ENCODE measurements around the gene WFS1. TPM values are rescaled to one million over a fixed set of nuclear protein-coding genes. Genes with fewer than 3 reads are reported as not detected.

WFS1 gene
- total RNA-seq, 1 donor from 2014 or later: 29.2 TPM

DNA sequence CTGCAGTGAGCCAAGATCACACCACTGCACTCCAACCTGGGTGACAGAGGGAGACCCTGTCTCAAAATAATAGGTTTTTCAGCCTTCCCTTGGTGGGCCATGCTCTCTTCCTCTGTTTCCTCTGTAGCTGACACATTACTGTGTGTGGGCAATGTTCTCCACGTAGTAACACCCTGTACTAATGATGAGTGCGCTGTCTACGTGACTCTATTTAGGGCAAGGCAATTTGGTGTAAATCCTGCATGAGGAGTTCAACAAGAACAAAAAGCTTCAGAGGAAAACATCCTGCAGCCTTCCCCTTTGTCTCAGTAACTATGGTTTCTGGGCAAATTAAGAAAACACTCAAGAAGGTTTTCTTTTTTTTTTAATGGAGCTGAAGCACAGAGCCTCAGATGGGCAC, 44.9 kb upstream of the WFS1 start:
- Mint-ChIP-seq H3K4me3 (ENCODE audit: unreplicated experiment) (no peak overlapping the region), H3K27me3 (ENCODE audit: unreplicated experiment) (peaks cover 38% of the 10 kb centered on the region), H3K4me1 (ENCODE audit: unreplicated experiment) (peaks cover 2% of the 10 kb centered on the region), H3K27ac (ENCODE audit: unreplicated experiment) (no peak overlapping the region), H3K9me3 (ENCODE audit: unreplicated experiment) (no peaks in the 10 kb centered on the region), H3K36me3 (ENCODE audit: unreplicated experiment) (no peaks in the 10 kb centered on the region)
- peak; percentile 7 for DNase-seq (ENCODE audit: extremely low spot score, unreplicated experiment)
- TF ChIP-seq CTCF (IDR thresholded peaks at IDR 0.05): no peak

DNA sequence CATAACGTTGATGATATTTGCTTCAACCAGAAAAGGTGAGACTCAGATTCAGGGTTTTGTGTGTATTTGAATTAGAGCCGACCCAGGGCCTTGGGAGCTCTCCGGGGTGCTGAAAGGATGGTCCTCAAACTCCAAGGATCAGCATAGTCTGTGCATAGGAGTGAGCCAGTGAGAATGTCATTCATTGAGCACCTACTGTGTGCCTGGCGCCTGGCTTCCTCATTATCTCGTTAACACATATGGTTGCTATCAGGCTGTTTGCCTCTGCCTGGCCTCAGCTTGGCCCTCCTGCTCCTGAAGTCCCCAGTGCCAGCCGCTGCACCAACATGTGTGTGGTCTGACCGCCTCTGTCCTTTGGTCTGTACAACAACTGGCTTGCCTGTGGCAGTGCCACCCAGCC, 44.2 kb upstream of the WFS1 start:
- peak; percentile 60 for DNase-seq (ENCODE audit: extremely low spot score, unreplicated experiment)
- no peak overlapping the region for H3K27ac Mint-ChIP-seq (ENCODE audit: unreplicated experiment)
- H3K9me3 Mint-ChIP-seq (ENCODE audit: unreplicated experiment): no peaks in the 10 kb centered on the region
- peaks cover 33% of the 10 kb centered on the region for H3K27me3 Mint-ChIP-seq (ENCODE audit: unreplicated experiment)
- H3K4me3 Mint-ChIP-seq (ENCODE audit: unreplicated experiment): no peak overlapping the region
- H3K4me1 Mint-ChIP-seq (ENCODE audit: unreplicated experiment): peaks cover 2% of the 10 kb centered on the region
- no peaks in the 10 kb centered on the region for H3K36me3 Mint-ChIP-seq (ENCODE audit: unreplicated experiment)
- no peak for TF ChIP-seq CTCF (IDR thresholded peaks at IDR 0.05)

DNA sequence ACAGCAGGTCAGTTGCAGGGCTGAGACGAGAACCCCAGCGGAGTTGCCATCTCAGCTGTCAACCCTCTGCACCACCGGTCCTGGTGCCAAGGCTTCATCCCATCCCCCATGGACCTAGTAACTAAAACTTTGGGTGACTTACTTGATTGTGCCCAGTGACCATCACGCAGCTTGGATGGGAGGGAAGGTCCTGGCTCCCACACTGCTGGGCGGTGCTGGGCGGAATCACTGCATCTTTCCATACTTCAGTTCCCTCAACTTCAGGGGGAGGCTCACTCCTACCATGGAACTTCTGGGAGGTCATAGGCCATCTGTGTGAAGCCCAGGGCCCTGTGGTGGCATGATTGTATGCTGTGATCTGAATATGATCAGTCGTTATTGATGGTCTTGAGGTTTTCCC, 43.1 kb upstream of the WFS1 start:
- Mint-ChIP-seq H3K9me3 (ENCODE audit: unreplicated experiment) (no peaks in the 10 kb centered on the region), H3K36me3 (ENCODE audit: unreplicated experiment) (no peaks in the 10 kb centered on the region), H3K4me1 (ENCODE audit: unreplicated experiment) (peaks cover 1% of the 10 kb centered on the region), H3K4me3 (ENCODE audit: unreplicated experiment) (no peak overlapping the region), H3K27ac (ENCODE audit: unreplicated experiment) (no peak overlapping the region), H3K27me3 (ENCODE audit: unreplicated experiment) (peaks cover 22% of the 10 kb centered on the region)
- no peak for TF ChIP-seq CTCF (IDR thresholded peaks at IDR 0.05)
- DNase-seq (ENCODE audit: extremely low spot score, unreplicated experiment): no peak

DNA sequence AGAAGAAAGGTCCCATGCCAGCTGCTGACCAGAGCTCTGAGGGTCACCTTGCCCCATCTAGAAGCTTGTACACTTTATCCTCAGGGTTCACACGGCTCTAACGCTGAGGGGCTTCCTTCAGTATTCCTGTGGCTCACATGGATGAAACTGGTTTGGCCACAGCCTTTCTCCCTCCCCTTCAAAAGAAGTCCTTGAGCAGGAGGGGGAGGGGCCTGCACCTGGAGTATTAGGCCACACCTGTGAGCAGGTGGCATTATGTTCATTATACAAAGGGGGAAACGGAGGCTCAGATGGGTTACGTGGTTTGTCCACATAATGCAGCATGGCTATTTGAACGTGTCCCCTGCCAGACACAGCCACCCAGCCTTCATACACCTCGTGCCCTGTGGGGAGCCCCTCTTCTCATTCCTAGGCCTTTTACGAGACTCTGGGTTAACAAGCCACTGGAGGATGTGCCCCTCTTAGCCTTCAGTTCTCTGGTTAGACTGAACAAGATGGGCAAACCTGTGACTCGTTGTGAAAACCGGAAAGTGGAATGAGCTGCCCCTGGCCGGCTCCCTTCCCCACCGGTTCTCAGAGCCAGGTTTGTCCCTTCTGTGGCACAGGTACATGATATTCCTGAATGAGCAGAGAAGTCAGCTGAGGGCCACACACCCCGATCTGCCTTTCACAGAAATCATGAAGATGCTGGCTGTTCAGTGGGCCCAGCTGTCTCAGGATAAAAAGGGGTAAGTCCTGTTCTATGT, 42.1 kb upstream of the WFS1 start:
- no peak overlapping the region for H3K27ac Mint-ChIP-seq (ENCODE audit: unreplicated experiment)
- TF ChIP-seq CTCF (IDR thresholded peaks at IDR 0.05): no peak
- H3K4me1 Mint-ChIP-seq (ENCODE audit: unreplicated experiment): no peaks in the 10 kb centered on the region
- peak; percentile 73 for DNase-seq (ENCODE audit: extremely low spot score, unreplicated experiment)
- H3K27me3 Mint-ChIP-seq (ENCODE audit: unreplicated experiment): peaks cover 17% of the 10 kb centered on the region
- no peaks in the 10 kb centered on the region for H3K36me3 Mint-ChIP-seq (ENCODE audit: unreplicated experiment)
- no peaks in the 10 kb centered on the region for H3K9me3 Mint-ChIP-seq (ENCODE audit: unreplicated experiment)
- H3K4me3 Mint-ChIP-seq (ENCODE audit: unreplicated experiment): no peak overlapping the region

- H3K27ac Mint-ChIP-seq (ENCODE audit: unreplicated experiment): no peak overlapping the region
These were observed 41.2 kb upstream of the WFS1 start for GRCh38 chr4:6228158-6229067.

More at GRCh38 chr4:6228158-6229067, 41.2 kb upstream of the WFS1 start:
- TF ChIP-seq CTCF (IDR thresholded peaks at IDR 0.05): no peak
- H3K36me3 Mint-ChIP-seq (ENCODE audit: unreplicated experiment): no peaks in the 10 kb centered on the region
- H3K4me3 Mint-ChIP-seq (ENCODE audit: unreplicated experiment): no peak overlapping the region
- no peaks in the 10 kb centered on the region for H3K4me1 Mint-ChIP-seq (ENCODE audit: unreplicated experiment)
- peak; percentile 63 for DNase-seq (ENCODE audit: extremely low spot score, unreplicated experiment)
- no peaks in the 10 kb centered on the region for H3K9me3 Mint-ChIP-seq (ENCODE audit: unreplicated experiment)
- H3K27me3 Mint-ChIP-seq (ENCODE audit: unreplicated experiment): peaks cover 12% of the 10 kb centered on the region

Measured in osteocyte (in vitro differentiated cells).